AG08396 (cell line): ENCODE measurements around the gene FUT9.

Experiments used
- DNase-seq: peaks from one replicate; pipeline ENCODE4 v3.0.0; 2012; ENCODE audit warnings: low spot score, mixed read lengths

FUT9 gene

GRCh38 chr6:96015518-96016333 lies at the start of gene FUT9:
TSS of gene FUT9 (plus strand) at chr6:96015974. CDS start at chr6:96203156, 187,182 bp downstream.
- DNase-seq, result no peak

DNA sequence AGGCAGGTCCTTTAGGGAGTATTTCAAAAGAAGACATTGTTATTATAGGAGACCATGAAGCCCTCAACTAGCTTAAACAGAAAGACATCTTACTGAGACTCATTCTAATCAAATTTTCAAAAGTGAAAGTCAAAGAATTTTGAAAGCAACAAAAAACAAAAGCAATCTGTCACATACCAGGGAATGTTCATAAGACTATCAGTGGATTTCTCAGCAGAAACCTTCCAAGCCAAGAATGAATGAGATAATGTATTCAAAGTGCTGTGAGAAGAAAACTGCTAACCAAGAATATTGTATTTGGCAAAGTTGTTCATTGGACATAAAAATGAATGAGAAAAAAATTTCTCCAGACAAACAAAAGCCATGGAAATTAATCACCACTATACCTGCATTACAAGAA lies 48.2 kb upstream of the FUT9 start:
- DNase-seq, result no peak

GRCh38 chr6:95973976-95974375 lies 41.8 kb upstream of the FUT9 start:
- no peak for DNase-seq

DNA sequence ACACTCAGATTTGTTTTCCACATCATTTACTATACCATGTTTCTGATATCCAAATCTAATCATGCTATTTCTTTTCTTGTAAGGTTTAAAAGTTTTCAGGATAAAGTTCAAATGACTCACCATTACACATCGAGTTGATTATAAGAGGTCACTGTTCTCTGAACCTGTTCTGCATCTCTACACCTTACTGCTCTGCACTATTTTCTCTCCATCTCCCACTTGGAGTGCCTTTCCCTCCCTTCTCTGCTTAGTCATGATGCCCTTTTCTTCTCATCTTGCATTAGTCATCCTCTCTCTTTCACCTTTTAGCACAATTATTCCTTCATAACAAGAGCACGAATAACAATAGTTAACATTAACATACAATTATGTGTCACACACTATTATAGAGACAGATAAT lies 37.5 kb upstream of the FUT9 start:
- DNase-seq, result no peak

- DNase-seq, result no peak
Measured at GRCh38 chr6:95991906-95992305, 23.9 kb upstream of the FUT9 start.

- DNase-seq, result no peak
Measured at GRCh38 chr6:95994151-95994550, 21.6 kb upstream of the FUT9 start.

DNA sequence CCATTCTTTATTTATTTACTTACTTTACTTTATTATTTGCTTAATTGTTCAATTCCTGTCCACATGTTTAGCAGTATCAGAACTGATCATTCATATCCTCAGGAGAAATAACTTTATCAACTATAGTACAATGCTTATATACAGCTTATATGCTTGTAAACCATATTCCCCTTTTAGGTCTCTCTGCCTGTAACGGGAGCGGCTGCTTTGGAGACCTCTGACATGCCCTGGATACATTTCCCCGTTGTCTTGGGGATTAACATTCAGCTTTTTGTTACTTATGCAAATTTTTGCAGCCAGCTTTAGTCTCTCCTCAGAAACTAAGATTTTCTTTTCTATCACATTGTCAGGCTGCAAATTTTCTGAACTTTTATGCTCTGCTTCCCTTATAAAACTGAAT lies 17.6 kb upstream of the FUT9 start:
- DNase-seq, result no peak

GRCh38 chr6:96001891-96002575 lies 13.7 kb upstream of the FUT9 start:
- no peak for DNase-seq

DNA sequence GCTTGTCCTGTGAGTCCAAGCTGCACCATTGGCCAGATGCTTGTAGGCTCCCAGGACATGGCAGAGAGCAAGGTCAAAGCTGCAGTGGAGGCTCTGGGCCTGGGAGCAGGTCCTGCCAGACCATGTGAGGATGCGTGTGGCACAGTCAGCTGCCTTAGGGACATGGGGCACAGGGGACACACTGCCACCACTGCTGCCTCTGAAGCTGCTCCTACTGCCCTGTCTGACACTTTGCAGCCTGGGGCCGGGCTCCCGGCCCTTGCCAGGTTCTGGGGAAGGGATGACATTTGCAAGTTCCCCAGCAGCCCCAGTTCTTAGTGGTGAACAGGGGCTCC lies 13.2 kb upstream of the FUT9 start:
- no peak for DNase-seq

- DNase-seq, result no peak
Measured at GRCh38 chr6:96002912-96003311, 12.9 kb upstream of the FUT9 start.

DNA sequence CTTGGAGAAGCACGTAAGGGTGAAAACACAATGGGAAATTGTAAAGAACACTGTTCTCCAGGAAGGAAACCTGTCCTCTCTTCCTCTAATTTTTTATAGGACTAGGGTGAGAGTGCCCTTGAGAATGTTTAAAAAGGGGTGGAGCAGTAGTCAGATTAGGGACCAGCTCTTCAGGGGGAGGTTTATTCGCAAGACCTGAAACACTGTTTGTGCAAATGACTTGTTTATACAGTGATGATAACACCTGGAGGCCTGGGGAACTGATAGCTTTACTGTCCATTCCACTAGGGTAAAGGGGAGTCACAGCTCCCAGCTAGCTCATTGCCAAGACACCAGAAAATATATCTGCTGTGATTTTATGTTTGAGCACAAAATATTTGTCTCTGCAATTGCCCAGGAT lies 8.1 kb upstream of the FUT9 start:
- DNase-seq, result no peak

DNA sequence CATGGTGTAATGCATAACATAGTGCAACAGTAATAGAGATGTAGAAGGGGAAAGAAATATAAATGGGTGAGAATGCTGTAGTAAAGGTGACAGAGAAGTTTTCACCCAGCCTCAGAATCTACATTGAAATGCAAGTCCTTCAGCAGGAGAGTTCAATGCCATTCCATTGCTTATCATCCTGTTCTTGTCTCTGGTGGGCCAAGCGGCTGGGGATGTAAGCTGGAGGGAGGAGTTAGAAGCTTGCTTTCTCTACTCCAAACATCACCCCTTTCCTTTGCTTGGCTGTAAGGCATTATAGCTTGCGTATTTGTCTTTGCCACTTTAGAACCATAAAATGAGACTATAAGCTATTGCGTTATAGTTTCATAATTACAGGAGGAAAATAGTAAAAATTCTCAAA lies 2.2 kb upstream of the FUT9 start:
- DNase-seq, result no peak

DNA sequence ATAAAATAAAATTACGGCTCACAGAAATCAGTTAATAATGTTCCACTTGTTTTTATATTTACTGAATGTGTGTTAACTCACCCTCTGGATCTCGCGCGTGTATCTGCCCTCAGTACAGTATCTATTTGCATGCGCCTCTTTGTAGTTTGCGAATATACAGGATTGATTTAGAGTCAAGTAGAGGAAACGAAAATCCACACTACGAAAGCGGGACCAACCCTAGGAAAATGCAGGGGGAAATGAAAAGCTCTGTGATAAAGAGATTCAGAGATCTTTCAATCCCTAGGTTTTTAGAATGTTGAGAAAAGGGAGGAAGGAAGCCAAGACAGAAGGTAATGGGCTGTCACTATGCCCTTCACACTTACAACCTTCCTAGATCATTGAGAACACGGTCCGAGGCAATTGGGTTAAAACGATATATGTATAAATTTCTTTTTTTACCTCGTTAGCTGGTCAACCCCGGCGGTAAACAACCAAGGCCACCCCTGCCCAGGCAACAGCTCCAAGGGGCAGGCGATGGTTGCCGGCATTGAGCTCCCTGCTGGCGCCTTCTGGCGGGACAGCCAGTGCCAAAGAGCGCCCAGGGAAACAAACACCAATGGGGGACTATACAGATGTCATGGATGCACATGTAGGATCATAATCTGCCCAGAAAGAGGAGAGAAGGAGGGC lies 792 bp upstream of the FUT9 start:
- DNase-seq, result no peak

DNA sequence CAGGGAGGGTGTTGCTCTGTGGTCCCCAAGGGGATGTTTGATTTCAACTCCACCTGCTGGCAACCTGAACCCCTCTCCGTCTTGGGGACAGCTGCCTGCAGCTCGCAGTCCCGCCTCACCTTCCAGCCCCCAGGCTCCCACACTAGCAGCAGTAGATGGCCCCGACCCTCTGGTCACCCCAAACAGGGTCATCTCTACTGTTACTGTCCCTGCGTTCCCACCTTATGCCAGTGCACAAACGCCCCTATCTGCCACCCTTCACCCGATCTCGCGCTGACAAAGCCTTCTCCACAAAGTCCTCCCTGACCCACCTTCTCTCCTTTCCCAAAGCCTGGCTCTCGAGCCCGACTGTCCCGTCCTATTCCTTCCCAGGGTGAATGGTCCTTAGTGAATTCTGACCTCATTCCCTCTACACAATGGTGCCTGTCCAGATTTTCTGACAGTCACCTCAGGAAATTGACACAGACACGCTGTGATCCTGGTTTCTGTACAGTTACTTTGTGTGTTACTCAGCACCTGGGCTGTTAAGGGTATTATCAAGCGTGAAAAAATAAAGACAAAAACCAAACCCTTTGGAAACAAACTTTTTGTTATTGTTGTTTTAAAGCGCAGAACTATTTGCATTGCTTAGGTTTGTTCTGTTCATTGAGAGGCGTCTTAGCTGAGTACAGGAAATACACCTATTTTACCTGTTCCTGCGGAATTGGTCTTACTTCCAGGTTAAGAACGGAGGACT lies 728 bp downstream of the FUT9 start:
- no peak for DNase-seq

- no peak for DNase-seq
Measured at GRCh38 chr6:96017070-96017359, 1.2 kb downstream of the FUT9 start.

- DNase-seq, result no peak
Measured at GRCh38 chr6:96022225-96022624, 6.5 kb downstream of the FUT9 start.

- no peak for DNase-seq
Measured at GRCh38 chr6:96032661-96033060, 16.9 kb downstream of the FUT9 start.

GRCh38 chr6:96051555-96051954 lies 35.8 kb downstream of the FUT9 start:
- DNase-seq, result no peak

DNA sequence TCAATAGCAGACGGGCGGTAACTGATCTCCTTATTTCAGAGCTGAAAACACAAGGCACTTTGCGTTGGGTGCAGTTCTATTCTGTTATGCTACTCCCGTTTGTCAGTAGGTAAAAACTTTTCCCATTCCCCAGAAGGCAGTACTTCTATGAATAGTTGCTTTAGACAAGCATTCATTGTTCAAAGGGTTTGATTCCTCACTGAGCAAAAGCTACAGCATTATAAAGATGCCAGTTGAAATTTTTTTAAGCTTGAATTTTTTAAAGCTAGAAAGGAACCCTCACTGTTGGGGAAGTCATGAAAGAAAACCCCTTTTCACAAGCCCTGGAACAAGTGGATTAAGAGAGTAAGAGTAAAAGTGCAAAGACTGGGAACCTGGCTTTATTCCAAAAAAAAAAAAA lies 42.3 kb downstream of the FUT9 start:
- no peak for DNase-seq

- DNase-seq, result no peak
Measured at GRCh38 chr6:96059586-96059985, 43.8 kb downstream of the FUT9 start.

DNA sequence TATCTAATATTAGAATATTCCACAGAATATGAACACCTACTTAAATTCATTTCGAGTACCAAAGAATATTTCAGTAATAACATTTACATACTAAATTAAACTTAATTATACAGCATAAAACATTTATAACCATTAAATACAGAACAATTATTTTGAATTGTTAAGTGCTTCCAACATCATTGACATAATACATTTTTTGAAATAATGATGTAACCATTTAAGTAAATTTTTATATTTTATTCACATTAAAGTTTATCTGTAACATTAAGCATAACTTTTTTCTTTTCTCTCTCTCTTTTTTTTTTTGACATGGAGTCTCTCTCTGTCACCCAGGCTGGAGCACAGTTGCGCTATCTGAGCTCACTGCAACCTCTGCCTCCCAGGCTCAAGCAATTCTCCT lies 44.5 kb downstream of the FUT9 start:
- no peak for DNase-seq

- no peak for DNase-seq
Measured at GRCh38 chr6:96065213-96065612, 49.4 kb downstream of the FUT9 start.

DNA sequence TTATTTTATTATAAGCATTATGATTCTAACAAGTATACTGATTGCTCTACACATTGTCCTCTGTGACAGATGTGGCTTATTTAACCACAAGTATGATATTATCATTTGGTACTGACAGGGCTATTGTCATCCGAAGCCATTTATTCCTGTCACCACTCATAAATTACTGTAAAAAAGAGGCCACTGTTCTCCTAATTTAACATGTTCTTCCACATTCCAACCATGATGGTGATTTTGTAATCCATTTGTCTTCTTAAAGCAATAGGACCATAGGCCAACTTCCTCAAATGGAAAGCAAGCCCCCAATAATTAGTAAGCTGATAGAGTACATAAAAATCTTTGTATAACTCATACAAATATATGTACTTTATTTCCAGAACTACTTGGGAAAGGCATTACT lies 50.6 kb downstream of the FUT9 start:
- no peak for DNase-seq
